Chondrocyte (in vitro differentiated cells): Measurements from ENCODE around the gene LCN6. TPM values are rescaled to one million over a fixed set of nuclear protein-coding genes. Genes with fewer than 3 reads are reported as not detected.
A peak's percentile ranks its signal among the peaks of the same experiment; 100 is the strongest.

ENCODE experiments used
- DNase-seq: peaks from one replicate; pipeline ENCODE4 v3.0.0; 2021; ENCODE audit warnings: mixed read lengths, low spot score
- H3K27ac Mint-ChIP-seq: one replicate; pipeline ENCODE4 v1.8.0; 2021; ENCODE audit warnings: mild to moderate bottlenecking, moderate library complexity, mixed read lengths; ENCODE audit not compliant: unreplicated experiment
- H3K27me3 Mint-ChIP-seq: 2 replicates; pipeline ENCODE4 v1.8.0; 2021; ENCODE audit warnings: low read depth, mixed read lengths
- H3K36me3 Mint-ChIP-seq: 2 replicates; pipeline ENCODE4 v1.8.0; 2021; ENCODE audit warnings: low read depth, mixed read lengths
- H3K4me1 Mint-ChIP-seq: 2 replicates; pipeline ENCODE4 v1.8.0; 2021; ENCODE audit warnings: low read depth, mild to moderate bottlenecking, mixed read lengths
- H3K4me3 Mint-ChIP-seq: one replicate; pipeline ENCODE4 v1.8.0; 2021; ENCODE audit warnings: mild to moderate bottlenecking, moderate library complexity, mixed read lengths; ENCODE audit not compliant: unreplicated experiment
- H3K9me3 Mint-ChIP-seq: 2 replicates; pipeline ENCODE4 v1.8.0; 2021; ENCODE audit warnings: low read depth, mixed read lengths
- total RNA-seq: library from RNA; stranded (reverse); gene quantifications from 3 replicates; pipeline ENCODE4 v1.2.1, GENCODE V29; 2021
- TF ChIP-seq, protein P1 (sequence below): fragments of 200-600 bp; sonication (generic); IDR thresholded peaks from 2 replicates; pipeline ENCODE4 v1.5.0; 2021; ENCODE audit warnings: antibody characterized with exemption, mild to moderate bottlenecking, moderate library complexity

LCN6 gene
- total RNA-seq, 1 donor from 2014 or later = not detected

GRCh38 chr9:136734837-136735496 is 13.4 kb downstream of the LCN6 start:
- H3K4me3 Mint-ChIP-seq = no peak overlapping the region

DNA sequence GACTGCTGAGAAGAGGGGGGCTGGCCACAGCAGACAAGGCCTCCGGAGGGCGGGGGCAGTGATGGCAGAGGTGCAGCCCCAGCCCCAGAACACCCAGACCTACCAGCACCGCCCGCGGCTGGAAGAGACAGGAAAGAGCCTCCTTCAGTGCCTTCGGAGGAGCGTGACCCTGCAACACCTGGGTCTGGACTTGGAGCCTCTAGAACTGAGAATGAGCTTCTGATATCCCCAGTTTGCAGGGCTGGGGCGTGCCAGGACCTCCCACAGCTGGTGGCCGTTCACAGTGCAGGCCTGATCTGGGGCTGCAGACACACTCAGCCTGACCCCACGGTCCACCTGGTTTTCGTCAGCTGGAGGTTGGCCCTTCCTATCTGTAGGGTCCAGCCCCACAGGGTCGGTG is 14.7 kb downstream of the LCN6 start:
- H3K9me3 Mint-ChIP-seq = no peaks in the 10 kb centered on the region
- peaks cover 11% of the 10 kb centered on the region for H3K4me1 Mint-ChIP-seq
- DNase-seq = no peak
- TF ChIP-seq, protein P1, sequence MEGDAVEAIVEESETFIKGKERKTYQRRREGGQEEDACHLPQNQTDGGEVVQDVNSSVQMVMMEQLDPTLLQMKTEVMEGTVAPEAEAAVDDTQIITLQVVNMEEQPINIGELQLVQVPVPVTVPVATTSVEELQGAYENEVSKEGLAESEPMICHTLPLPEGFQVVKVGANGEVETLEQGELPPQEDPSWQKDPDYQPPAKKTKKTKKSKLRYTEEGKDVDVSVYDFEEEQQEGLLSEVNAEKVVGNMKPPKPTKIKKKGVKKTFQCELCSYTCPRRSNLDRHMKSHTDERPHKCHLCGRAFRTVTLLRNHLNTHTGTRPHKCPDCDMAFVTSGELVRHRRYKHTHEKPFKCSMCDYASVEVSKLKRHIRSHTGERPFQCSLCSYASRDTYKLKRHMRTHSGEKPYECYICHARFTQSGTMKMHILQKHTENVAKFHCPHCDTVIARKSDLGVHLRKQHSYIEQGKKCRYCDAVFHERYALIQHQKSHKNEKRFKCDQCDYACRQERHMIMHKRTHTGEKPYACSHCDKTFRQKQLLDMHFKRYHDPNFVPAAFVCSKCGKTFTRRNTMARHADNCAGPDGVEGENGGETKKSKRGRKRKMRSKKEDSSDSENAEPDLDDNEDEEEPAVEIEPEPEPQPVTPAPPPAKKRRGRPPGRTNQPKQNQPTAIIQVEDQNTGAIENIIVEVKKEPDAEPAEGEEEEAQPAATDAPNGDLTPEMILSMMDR = no peak
- peaks cover under 1% of the 10 kb centered on the region for H3K27me3 Mint-ChIP-seq
- H3K36me3 Mint-ChIP-seq = no peaks in the 10 kb centered on the region
- no peak overlapping the region for H3K27ac Mint-ChIP-seq
- no peak overlapping the region for H3K4me3 Mint-ChIP-seq

More at GRCh38 chr9:136734837-136735496, 13.4 kb downstream of the LCN6 start:
- H3K36me3 Mint-ChIP-seq = no peaks in the 10 kb centered on the region
- H3K4me1 Mint-ChIP-seq = peaks cover 1% of the 10 kb centered on the region
- H3K27ac Mint-ChIP-seq = no peak overlapping the region
- TF ChIP-seq, protein P1 = no peak
- peaks cover 6% of the 10 kb centered on the region for H3K27me3 Mint-ChIP-seq
- H3K9me3 Mint-ChIP-seq = no peaks in the 10 kb centered on the region
- DNase-seq = no peak

DNA sequence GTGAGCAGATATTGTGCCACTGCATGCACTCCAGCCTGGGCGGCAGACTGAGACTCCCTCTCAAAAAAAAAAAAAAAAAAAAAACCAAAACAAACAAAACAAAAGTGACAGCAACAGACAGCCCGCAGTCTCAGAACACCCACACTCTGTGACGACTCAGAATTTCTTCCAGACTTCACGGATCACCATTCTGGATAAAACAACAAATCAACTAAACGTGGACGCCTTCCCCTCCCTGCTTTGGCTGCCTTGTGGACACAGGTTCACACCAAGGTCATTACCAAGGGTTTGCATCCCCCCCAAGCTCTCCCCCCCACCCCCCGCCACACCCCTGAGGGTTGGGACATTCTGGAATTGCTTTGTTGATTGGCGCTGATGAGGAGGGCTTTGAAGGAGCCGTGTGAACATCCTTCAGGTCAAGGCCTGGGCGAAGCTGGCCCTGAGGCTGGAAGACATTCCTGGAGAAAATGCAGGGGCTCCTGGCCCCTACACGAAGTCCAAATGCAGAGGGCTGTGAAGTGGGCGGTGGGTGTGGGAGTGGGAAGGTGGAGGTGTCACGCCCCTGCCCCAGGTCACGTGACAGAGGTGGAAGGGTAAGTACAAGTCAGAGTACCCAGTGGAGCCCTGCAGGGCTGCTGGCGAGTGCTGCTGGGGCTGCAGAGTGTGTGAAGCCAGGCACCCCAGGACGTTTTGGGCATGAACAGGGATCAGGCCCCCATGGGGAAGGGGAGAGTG is 15.7 kb downstream of the LCN6 start:
- H3K4me3 Mint-ChIP-seq = no peak overlapping the region
- H3K9me3 Mint-ChIP-seq = no peaks in the 10 kb centered on the region
- TF ChIP-seq, protein P1 = no peak
- H3K4me1 Mint-ChIP-seq = peaks cover 11% of the 10 kb centered on the region
- no peaks in the 10 kb centered on the region for H3K36me3 Mint-ChIP-seq
- DNase-seq = no peak
- no peak overlapping the region for H3K27ac Mint-ChIP-seq
- no peaks in the 10 kb centered on the region for H3K27me3 Mint-ChIP-seq

- Mint-ChIP-seq H3K4me1 (peaks cover 35% of the 10 kb centered on the region), H3K36me3 (peaks cover 11% of the 10 kb centered on the region), H3K27ac (no peak overlapping the region), H3K9me3 (no peaks in the 10 kb centered on the region), H3K27me3 (no peaks in the 10 kb centered on the region), H3K4me3 (no peak overlapping the region)
- TF ChIP-seq, protein P1 = no peak
- DNase-seq = no peak
These were observed 18.4 kb downstream of the LCN6 start for GRCh38 chr9:136729926-136730325.

GRCh38 chr9:136729144-136729543 is 19.2 kb downstream of the LCN6 start:
- no peaks in the 10 kb centered on the region for H3K9me3 Mint-ChIP-seq
- H3K4me3 Mint-ChIP-seq = peak overlapping the region; percentile 70
- no peak overlapping the region for H3K27ac Mint-ChIP-seq

More at GRCh38 chr9:136729144-136729543, 19.2 kb downstream of the LCN6 start:
- TF ChIP-seq, protein P1 = no peak
- Mint-ChIP-seq H3K36me3 (peaks cover 15% of the 10 kb centered on the region), H3K4me1 (peaks cover 41% of the 10 kb centered on the region), H3K27me3 (no peaks in the 10 kb centered on the region)
- DNase-seq = no peak
